HAP-1 (cell line): ENCODE data around the gene RELT.

ENCODE experiments used
- DNase-seq, 2 experiments: peaks; one replicate each; pipeline ENCODE4 v3.0.0-alpha.2; 2016 to 2020; ENCODE audit warnings: low spot score in 2 of 2
- H3K27me3 ChIP-seq: fragments of 250-450 bp; sonication (Bioruptor Pico); 2 replicates; pipeline ENCODE4 v1.5.1; 2020; ENCODE audit warnings: low read depth, mild to moderate bottlenecking, moderate library complexity
- H3K36me3 ChIP-seq: fragments of 250-450 bp; sonication (Bioruptor Pico); replicated peaks from 2 replicates; pipeline ENCODE4 v1.5.1; 2020; ENCODE audit warnings: mild to moderate bottlenecking
- H3K4me1 ChIP-seq: fragments of 250-450 bp; sonication (Bioruptor Pico); 2 replicates; pipeline ENCODE4 v1.5.1; 2020; ENCODE audit warnings: mild to moderate bottlenecking
- H3K4me3 ChIP-seq: fragments of 250-450 bp; sonication (Bioruptor Pico); 2 replicates; pipeline ENCODE4 v1.5.1; 2020; ENCODE audit warnings: mild to moderate bottlenecking, moderate library complexity
- H3K9me3 ChIP-seq: fragments of 250-450 bp; sonication (Bioruptor Pico); 2 replicates; pipeline ENCODE4 v1.5.1; 2020; ENCODE audit warnings: mild to moderate bottlenecking, moderate library complexity
- in situ Hi-C: fragments of 300-500 bp; cut with MboI; formaldehyde crosslinking; loops from 3 replicates; pipeline ENCODE4 v1.14.3; 2020; ENCODE audit warnings: low sequenced_read_pairs, inconsistent platforms, mixed read lengths

Gene RELT

DNA sequence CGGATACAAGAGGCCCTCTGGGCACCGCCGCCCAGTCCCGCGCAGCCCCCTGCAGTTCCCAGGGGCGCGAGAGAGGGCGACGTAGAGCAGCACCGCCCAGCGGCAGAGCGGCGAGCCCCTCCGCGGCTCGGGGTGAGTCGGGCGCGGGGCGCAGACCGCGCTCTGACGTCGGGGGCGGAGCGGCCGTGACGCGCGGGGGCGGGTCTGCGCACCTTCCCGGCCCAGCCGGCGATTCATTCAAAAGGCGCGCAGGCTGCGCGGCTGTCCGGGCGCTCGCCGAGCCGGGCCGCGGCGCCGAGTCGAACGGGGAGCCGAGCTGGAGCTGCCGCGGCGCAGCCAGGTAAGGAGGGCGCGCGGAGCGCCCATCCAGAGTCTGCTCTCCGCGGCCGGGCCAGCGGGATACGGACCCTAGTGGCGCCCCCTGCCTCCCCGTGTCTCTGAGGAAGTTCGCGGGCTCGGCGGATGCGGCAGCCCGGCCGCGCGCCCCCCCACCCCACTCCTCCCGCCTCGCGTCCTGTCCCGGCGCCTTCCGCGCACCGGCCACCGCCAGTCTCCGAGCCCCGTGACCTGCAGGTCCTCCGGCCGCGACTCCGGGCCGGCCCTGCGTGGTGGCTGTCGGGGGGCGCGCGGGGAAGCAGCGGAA lies at the start of gene RELT:
Gene RELT, plus strand, starts transcription at position 240 of the 643 bp plus-strand sequence. CDS start 12,738 bp downstream, outside the sequence.
- peaks cover 5% of the 10 kb centered on the region for H3K4me1 ChIP-seq
- H3K36me3 ChIP-seq: peaks cover 4% of the 10 kb centered on the region
- peak within 1 kb of the TSS; percentile 58 for H3K4me3 ChIP-seq
- in situ Hi-C loops: no loop called here
- H3K27me3 ChIP-seq: no peaks in the 10 kb centered on the region
- no peaks in the 10 kb centered on the region for H3K9me3 ChIP-seq
- peak; percentile 79 to 92 for DNase-seq

- DNase-seq: no peak
- no peaks in the 10 kb centered on the region for H3K27me3 ChIP-seq
- peaks cover 19% of the 10 kb centered on the region for H3K4me1 ChIP-seq
- in situ Hi-C loops: no loop called here
- no peaks in the 10 kb centered on the region for H3K9me3 ChIP-seq
- H3K36me3 ChIP-seq: no peaks in the 10 kb centered on the region; the same call in 1 of the 2 replicates
- H3K4me3 ChIP-seq: no peak overlapping the region
Observed at GRCh38 chr11:73326929-73327811, 49.0 kb upstream of the RELT start.

GRCh38 chr11:73327812-73328364 lies 48.3 kb upstream of the RELT start:
- DNase-seq: no peak
- no peaks in the 10 kb centered on the region for H3K27me3 ChIP-seq
- H3K9me3 ChIP-seq: no peaks in the 10 kb centered on the region
- in situ Hi-C loops: no loop called here
- no peaks in the 10 kb centered on the region; the same call in 1 of the 2 replicates for H3K36me3 ChIP-seq
- H3K4me1 ChIP-seq: peaks cover 19% of the 10 kb centered on the region
- no peak overlapping the region for H3K4me3 ChIP-seq

- no peak overlapping the region for H3K4me3 ChIP-seq
- no peaks in the 10 kb centered on the region for H3K9me3 ChIP-seq
- H3K36me3 ChIP-seq: no peaks in the 10 kb centered on the region; the same call in 1 of the 2 replicates
- DNase-seq: peak in 1 of 2 experiments; percentile 47
- in situ Hi-C loops: no loop called here
- no peaks in the 10 kb centered on the region for H3K27me3 ChIP-seq
- H3K4me1 ChIP-seq: peaks cover 18% of the 10 kb centered on the region
Observed at GRCh38 chr11:73330569-73331093, 45.6 kb upstream of the RELT start.

DNA sequence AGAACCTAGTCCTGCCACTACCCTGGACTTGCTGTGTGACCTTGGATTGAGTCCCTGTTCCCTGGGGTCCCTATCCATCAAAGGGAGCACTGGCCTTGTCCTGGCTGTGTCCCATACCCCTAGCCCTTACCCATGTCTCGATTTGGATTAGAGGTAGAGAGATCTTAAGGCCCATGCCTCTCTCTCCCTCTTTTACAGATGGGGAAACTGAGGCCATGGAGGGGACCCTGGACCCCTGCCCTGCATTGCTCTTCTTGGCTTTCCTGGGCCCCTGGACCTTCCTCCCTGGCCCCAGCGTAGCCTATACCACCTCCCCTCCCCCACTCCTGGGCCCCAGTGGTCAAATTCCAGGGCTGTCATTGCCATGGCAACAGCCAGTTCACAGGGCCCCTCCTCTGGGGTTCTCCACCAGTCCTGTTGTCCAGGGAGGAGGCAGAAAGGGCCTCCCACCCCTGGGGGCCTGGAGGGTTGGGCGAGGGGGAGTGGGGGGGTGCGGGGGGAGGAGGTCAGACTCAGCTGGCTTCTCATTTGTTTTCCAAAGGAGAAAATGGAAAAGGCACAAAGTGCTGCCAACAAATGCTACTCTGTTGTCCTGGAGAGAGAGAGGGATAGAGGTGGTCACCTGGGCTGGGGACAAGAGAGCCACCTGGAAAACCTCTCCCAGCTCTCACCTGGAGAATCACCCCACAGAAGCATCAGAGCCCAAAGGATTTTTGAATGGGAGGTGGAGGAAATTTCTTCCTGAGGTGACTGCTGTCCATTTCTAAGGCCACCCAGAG lies 44.9 kb upstream of the RELT start:
- H3K4me1 ChIP-seq: peaks cover 18% of the 10 kb centered on the region
- H3K27me3 ChIP-seq: no peaks in the 10 kb centered on the region

DNA sequence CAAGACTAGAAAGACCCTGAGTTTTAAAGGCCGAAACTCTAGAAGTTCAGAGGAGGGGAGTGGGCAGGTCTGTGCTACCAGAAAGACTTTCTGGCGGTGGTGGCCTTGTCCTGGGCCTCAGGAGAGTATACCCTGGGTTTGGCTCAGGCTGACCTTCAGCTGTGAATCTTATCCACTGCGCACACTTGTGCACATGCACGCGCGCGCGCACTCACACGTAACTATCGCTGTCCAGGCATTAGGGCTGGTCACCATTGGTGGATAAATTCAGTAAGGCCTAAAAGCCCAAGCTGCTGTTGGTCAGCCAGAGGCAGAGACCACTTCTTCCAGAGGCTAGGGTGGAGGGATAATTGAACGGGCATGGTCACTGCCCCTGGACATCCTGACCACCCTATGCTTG lies 43.0 kb upstream of the RELT start:
- in situ Hi-C loops: no loop called here
- H3K36me3 ChIP-seq: no peaks in the 10 kb centered on the region
- no peak for DNase-seq
- no peak overlapping the region for H3K4me3 ChIP-seq
- no peaks in the 10 kb centered on the region for H3K27me3 ChIP-seq
- peaks cover 18% of the 10 kb centered on the region for H3K4me1 ChIP-seq
- no peaks in the 10 kb centered on the region for H3K9me3 ChIP-seq

More for the DNA sequence above, 44.9 kb upstream of the RELT start:
- H3K36me3 ChIP-seq: no peaks in the 10 kb centered on the region
- H3K4me3 ChIP-seq: no peak overlapping the region
- no peaks in the 10 kb centered on the region for H3K9me3 ChIP-seq
- in situ Hi-C loops: no loop called here
- DNase-seq: peak; percentile 25 to 80

DNA sequence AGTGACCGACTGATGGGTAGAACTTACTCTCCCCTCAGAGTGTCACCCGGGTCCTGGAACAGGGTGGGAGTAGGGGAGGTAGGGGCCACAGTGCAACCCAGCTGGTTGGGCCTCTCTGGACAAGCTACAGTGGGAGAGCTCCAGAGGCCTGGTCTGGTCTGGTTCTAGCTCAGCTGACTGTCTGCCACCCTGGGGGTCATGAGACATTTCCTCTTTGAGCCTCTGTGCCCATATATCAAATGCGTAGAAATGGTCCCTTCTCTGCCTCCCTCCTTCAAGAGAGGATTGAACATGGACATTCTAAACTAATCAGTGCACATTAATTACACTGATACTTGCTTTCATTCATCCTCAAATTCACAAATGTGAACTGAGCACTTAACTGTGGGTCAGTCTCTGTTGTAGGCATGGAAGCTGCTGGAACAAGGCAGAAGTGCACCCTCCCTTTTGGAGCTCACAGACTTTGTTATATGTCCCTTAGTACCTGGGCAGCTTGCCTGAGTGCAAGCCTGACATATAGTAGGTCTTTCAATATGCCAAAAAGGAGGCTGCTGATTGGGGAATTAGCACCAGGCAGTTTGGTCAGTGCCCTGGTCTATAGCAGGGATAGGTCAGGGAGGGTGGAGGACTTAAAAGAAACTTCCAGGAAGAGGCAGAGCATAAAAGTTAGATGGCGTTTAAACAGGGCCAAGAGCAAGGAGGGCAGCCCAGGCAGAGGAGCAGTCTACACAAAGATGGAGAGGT lies 42.4 kb upstream of the RELT start:
- in situ Hi-C loops: no loop called here
- H3K4me1 ChIP-seq: peaks cover 18% of the 10 kb centered on the region
- no peak overlapping the region for H3K4me3 ChIP-seq

DNA sequence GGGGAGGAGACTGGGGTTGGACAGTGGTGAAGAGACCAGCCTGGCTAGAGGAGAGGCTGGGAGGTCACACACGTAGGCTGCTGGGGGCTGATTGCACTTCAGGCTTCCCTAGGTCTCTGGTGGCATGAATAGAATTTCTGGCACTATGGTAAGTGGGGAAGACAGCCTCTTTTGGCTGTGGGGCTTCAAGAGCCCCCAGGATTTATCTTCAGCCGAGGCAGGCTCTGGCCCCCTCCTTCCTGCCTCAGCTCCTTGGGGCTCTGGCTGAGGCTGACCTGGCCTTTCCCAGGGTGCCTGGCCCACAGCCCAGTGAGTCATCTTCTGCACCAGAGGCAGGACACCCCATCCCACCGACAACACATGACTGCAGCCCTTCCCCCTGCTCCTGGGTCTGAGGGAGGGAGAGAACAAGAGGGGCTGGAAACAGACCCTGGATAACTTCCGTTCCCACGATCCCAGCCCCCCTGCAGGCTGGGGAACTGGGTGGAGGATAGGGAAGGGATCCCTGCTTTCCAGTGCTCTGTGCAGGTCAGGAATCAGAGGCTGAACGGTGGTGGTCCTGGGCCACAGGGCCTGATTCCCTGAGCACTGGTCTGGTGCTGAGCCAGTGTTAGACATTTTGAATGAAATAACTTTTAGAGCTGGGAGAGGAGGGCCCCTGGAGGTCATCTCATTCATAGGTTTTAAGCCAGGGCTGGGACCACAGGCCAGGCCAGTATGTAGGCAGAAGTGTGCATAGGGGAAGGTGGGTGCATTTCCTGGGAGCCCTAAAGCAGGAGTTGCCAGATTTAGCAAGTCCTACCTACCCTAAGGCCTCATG lies 41.6 kb upstream of the RELT start:
- Histone ChIP-seq H3K4me1 (peaks cover 18% of the 10 kb centered on the region), H3K27me3 (no peaks in the 10 kb centered on the region), H3K4me3 (no peak overlapping the region), H3K36me3 (no peaks in the 10 kb centered on the region), H3K9me3 (no peaks in the 10 kb centered on the region)
- in situ Hi-C loops: no loop called here
- DNase-seq: no peak

More for the DNA sequence above, 42.4 kb upstream of the RELT start:
- Histone ChIP-seq H3K9me3 (no peaks in the 10 kb centered on the region), H3K36me3 (no peaks in the 10 kb centered on the region), H3K27me3 (no peaks in the 10 kb centered on the region)
- DNase-seq: no peak

DNA sequence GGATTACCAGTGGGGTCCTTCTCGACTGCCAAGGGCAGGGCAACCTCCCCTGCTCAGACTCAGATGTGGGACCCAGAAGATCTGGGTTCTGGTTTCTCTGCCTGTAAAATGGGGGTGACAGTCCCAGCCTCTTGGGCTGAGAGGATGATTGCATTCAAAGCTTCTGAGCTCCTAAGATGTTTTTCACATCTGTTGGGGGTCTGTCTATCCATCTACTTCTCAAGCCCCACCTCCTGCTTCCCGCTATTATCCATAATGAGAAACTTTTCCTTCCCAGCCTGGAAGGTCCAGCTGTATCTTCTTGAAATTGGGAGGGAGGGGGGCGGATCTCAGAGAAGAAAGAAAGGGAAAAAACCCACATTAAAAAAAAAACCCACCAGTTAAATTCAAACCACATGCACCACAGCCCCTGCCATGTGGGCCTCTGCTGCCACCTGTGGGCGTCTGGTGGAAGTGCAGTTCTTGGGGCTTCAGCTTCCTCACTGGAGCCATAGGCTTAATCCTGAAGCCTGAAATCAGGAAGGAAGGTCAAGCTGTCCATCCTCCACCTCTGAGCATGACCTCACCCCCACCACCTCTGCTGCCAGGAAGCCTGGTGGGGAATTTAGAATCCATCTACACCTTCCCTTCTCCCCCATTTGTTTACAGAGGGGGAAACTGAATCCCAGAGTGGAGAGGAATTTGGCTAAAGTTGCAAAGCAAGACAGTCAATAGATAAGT lies 40.8 kb upstream of the RELT start:
- in situ Hi-C loops: no loop called here
- Histone ChIP-seq H3K36me3 (no peaks in the 10 kb centered on the region), H3K4me1 (peaks cover 18% of the 10 kb centered on the region), H3K9me3 (no peaks in the 10 kb centered on the region), H3K4me3 (no peak overlapping the region), H3K27me3 (no peaks in the 10 kb centered on the region)
- peak; percentile 61 to 92 for DNase-seq

GRCh38 chr11:73337846-73338245 lies 38.4 kb upstream of the RELT start:
- Histone ChIP-seq H3K9me3 (no peaks in the 10 kb centered on the region), H3K4me3 (no peak overlapping the region), H3K4me1 (peaks cover 7% of the 10 kb centered on the region), H3K27me3 (no peaks in the 10 kb centered on the region), H3K36me3 (no peaks in the 10 kb centered on the region)
- DNase-seq: no peak
- in situ Hi-C loops: no loop called here

- H3K27me3 ChIP-seq: no peaks in the 10 kb centered on the region
- H3K4me1 ChIP-seq: peaks cover 7% of the 10 kb centered on the region
- no peak for DNase-seq
- H3K36me3 ChIP-seq: no peaks in the 10 kb centered on the region
- in situ Hi-C loops: no loop called here
- H3K4me3 ChIP-seq: no peak overlapping the region
- H3K9me3 ChIP-seq: no peaks in the 10 kb centered on the region
Observed at GRCh38 chr11:73338279-73338678, 37.9 kb upstream of the RELT start.

DNA sequence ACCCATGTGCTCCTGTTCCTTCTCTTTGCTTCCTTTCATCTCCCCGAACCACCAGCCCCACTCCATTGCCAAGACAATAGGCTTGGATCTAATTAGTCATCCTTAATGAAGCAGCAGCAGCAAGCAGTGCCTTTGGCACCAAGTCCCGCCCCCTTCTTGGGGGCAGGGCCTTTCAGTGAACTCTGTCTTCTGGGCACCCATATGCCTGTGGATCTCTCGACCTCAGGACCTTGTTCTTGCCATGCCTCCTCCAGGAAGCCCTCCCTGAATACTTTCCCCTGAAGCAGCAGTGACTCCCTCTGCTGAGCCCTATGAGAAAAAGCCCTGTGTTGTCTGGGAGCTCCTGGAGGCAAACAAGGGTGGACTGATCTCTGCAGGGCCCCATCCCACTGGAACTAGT lies 36.0 kb upstream of the RELT start:
- Histone ChIP-seq H3K9me3 (no peaks in the 10 kb centered on the region), H3K4me3 (no peak overlapping the region), H3K4me1 (peaks cover 2% of the 10 kb centered on the region), H3K36me3 (no peaks in the 10 kb centered on the region), H3K27me3 (no peaks in the 10 kb centered on the region)
- in situ Hi-C loops: no loop called here
- DNase-seq: no peak
